ENCODE measurements around the gene SPATA2L. TPM values are rescaled to one million over a fixed set of nuclear protein-coding genes. Genes with fewer than 3 reads are reported as not detected.
A peak's percentile ranks its signal among the peaks of the same experiment; 100 is the strongest.

Gene SPATA2L
- total and polyA plus RNA-seq, 2 of the 13 experiments (the other 11 are each of a cell fraction or from before 2014, with no cell fraction given) = 9.1 to 20.7 TPM

- peak; percentile 45; the same call in 1 of the 2 replicates for TF ChIP-seq THAP9 (CRISPR knock-in tag; IDR thresholded peaks at IDR 0.05; ENCODE audit: borderline replicate concordance)
- peak; percentile 38 for TF ChIP-seq THAP11 (CRISPR knock-in tag; IDR thresholded peaks at IDR 0.05)
- TF ChIP-seq ASH2L (IDR thresholded peaks at IDR 0.05; ENCODE audit: insufficient read length, low read depth, low read length) = peak; percentile 92
- peak; percentile 37 for TF ChIP-seq RAD21 (CRISPR knock-in tag; IDR thresholded peaks at IDR 0.05)
- peak; percentile 73 for TF ChIP-seq RBFOX2 (IDR thresholded peaks at IDR 0.05; ENCODE audit: low read depth, low read length)
- TF ChIP-seq TAF15 (IDR thresholded peaks at IDR 0.05; ENCODE audit: low read depth, low read length, poor library complexity, severe bottlenecking) = peak; percentile 95
- TF ChIP-seq HDAC1 (CRISPR knock-in tag; IDR thresholded peaks at IDR 0.05) = peak; percentile 91
- TF ChIP-seq SALL1 (CRISPR knock-in tag; IDR thresholded peaks at IDR 0.05) = peak; percentile 79
- TF ChIP-seq ELF3 (CRISPR knock-in tag; IDR thresholded peaks at IDR 0.05) = peak; percentile 53
- peak; percentile 81; the same call in 1 of the 2 replicates for TF ChIP-seq ZNF879 (CRISPR knock-in tag; IDR thresholded peaks at IDR 0.05)
- TF ChIP-seq ZNF431 (CRISPR knock-in tag; IDR thresholded peaks at IDR 0.05; ENCODE audit: borderline replicate concordance, low read depth) = peak; percentile 41; the same call in 1 of the 2 replicates
- TF ChIP-seq HNF4G (IDR thresholded peaks at IDR 0.05; ENCODE audit: borderline replicate concordance, low read depth, low read length) = no peak
- TF ChIP-seq HNF4G (CRISPR knock-in tag; IDR thresholded peaks at IDR 0.05; ENCODE audit: borderline replicate concordance, low read depth) = no peak
- TF ChIP-seq AKNA (CRISPR knock-in tag; IDR thresholded peaks at IDR 0.05; ENCODE audit: borderline replicate concordance) = no peak
- TF ChIP-seq FIP1L1 (IDR thresholded peaks at IDR 0.05; ENCODE audit: borderline replicate concordance, insufficient read depth, low read depth, low read length) = no peak
- no peak for TF ChIP-seq ZNF7 (CRISPR knock-in tag; IDR thresholded peaks at IDR 0.05)
- TF ChIP-seq FOXC1 (CRISPR knock-in tag; IDR thresholded peaks at IDR 0.05; ENCODE audit: borderline replicate concordance) = peak; percentile 83; the same call in 1 of the 2 replicates
- TF ChIP-seq MTA1 (CRISPR knock-in tag; IDR thresholded peaks at IDR 0.05; ENCODE audit: borderline replicate concordance) = peak; percentile 21; the same call in 1 of the 2 replicates
- no peak for TF ChIP-seq PPARG (CRISPR knock-in tag; conservative IDR thresholded peaks at IDR 0.05)
- no peak for TF ChIP-seq HNRNPUL1 (IDR thresholded peaks at IDR 0.05; ENCODE audit: low read depth, low read length)
- peak; percentile 64; the same call in 1 of the 2 replicates for TF ChIP-seq ATF7-NPFF (CRISPR knock-in tag; IDR thresholded peaks at IDR 0.05; ENCODE audit: low read depth)
Observed at GRCh38 chr16:89701425-89702406, at the start of gene SPATA2L (continued).
